Measurements from ENCODE around the gene EFCAB12. TPM values are rescaled to one million over a fixed set of nuclear protein-coding genes. Genes with fewer than 3 reads are reported as not detected.

EFCAB12 gene
- polyA plus RNA-seq, 3 donors = 3.6 to 7.2 (median 3.7) TPM

DNA sequence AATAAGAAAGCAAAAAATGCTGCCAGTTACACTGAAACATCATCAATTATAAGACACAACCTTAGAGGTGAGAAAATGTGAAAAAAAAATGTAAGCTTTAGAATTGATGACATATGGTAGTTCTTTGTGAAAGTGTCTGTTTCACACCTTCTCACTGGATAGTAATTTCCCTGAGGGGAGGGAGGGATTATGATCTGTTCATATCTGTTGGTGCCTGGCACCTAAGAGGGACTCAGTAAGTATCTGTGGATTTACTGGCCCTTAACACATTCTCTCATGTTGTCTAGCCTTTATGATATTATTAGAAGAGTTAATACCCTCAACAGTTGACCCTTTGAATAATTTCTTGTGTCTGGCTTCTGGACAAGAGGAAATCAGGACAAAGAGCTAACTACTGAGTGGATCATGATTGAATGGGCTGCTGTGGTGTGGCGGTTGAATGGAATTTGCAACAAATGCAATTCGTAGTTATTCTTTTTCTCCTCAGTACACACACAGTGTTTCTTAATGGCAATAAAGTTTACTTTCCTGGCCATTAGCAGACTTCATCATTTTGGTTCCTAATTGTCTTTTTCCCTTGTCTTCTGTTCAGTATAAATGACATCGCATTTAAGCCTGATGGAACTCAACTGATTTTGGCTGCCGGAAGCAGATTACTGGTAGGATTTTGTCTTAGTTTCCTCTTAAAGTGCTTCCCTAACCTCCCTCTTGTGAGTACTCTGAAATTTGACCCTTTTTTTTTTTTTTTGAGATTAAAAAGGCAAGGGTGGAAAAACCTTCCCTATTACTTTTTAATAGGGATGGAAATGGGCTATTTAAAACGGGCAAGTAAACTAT is 21.1 kb upstream of the EFCAB12 start:
- no peak for DNase-seq (ENCODE audit: extremely low read depth in 1 of 11, low read depth in 9 of 11, low spot score in 4 of 11)

DNA sequence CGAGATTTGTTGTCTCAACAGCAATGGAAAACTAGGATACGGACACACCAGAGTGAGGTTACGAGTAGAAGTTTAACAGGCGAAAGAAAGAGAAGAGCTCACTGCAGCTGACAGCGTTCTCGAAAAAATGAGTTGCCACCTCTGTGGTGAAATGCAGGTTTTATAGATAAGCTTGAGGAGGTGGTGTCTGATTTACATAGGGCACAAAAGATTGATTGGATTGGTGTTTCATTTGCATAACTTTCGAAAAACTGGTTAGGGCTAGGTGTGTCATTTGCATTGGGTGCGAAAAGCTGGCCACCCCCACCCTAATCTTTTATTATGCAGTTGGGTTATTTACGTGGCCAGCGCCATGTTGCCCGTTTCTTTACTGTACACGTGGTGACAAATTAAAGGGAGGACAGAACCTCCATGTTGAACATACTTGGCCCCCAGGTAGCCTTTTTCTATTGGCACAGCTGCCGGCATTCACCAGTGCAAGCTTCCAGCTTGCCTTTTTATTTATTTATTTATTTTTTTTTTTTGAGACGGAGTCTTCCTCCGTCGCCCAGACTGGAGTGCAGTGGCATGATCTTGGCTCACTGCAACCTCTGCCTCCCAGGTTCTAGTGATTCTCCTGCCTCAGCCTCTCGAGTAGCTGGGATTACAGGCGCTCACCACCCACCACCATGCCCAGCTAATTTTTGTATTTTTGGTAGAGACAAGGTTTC is 19.9 kb upstream of the EFCAB12 start:
- DNase-seq (ENCODE audit: extremely low read depth in 1 of 11, low read depth in 9 of 11, low spot score in 4 of 11) = no peak

DNA sequence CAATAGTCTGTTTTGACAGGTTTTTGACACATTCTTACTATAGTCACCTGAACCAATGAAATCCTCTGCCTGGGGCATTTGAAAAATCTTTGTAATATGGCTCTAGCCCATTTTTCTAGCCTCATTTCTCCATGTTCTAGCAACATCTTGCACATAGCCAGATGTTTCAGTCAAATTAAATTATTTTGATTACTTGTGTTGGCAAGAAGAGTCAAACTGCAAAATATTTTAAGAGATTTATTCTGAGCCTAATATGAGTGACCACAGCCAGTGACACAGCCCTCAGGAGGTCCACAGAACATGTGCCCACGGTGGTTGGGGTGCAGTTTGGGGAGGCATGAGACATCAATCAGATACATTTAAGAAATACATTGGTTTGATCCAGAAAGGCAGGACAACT is 18.5 kb upstream of the EFCAB12 start:
- no peak for DNase-seq (ENCODE audit: extremely low read depth in 1 of 11, low read depth in 9 of 11, low spot score in 4 of 11)

DNA sequence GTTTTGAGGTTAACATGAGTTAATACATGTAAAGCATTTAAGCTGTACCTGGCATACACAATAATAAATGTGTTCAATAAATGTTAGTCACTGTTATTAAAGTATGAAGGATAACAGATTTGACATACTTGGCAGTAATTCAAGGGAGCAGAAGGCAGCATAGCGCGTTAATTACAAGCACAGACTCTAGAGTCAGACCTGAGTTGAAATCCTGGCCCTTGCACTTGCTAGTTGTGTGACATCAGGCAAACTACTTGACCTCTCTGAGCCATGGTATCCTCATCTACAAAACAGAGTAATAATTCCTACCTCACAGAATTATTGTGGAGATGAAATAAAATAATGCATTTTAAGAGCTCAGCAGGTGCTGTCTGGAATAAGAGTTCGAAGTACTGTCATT is 17.0 kb upstream of the EFCAB12 start:
- DNase-seq (ENCODE audit: extremely low read depth in 1 of 11, low read depth in 9 of 11, low spot score in 4 of 11) = no peak

DNA sequence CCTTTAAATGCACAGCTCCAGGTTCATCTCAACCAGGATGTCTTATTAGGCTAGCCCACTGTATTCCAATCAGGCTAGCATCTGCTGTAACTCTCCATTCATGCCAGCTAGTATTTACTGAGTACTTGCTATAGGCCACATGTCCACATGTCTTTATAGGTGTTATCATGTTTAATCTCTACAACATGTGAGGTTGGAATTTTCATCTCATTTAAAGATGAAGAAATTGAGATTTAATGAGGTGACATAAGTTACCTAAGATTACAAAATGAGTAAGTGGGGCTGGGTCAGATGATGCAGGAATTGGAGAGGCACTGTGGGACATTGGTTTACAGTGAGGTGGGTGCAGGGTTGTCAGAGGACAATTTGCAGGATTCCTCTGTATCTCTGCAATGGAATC is 14.5 kb upstream of the EFCAB12 start:
- DNase-seq (ENCODE audit: extremely low read depth in 1 of 11, low read depth in 9 of 11, low spot score in 4 of 11) = no peak

DNA sequence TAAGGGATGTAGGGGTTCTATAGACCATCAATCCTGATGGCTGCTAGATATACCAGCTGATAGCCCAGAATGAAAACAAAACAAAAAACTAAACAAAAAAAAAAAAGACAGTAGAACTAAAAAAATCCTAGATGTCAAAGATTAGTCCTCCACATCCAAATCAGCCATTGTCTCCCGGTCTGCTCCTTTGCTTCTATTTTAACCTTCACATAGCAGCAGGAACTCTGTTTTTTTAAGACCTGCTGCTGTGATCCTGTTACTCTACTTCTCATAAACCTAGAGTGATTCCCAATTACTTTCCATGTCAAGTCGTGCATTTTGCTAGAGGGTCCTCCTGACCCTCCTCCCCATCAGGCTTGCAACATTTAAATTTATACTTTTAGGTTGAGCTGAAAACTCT is 14.1 kb upstream of the EFCAB12 start:
- no peak for DNase-seq (ENCODE audit: extremely low read depth in 1 of 11, low read depth in 9 of 11, low spot score in 4 of 11)

DNA sequence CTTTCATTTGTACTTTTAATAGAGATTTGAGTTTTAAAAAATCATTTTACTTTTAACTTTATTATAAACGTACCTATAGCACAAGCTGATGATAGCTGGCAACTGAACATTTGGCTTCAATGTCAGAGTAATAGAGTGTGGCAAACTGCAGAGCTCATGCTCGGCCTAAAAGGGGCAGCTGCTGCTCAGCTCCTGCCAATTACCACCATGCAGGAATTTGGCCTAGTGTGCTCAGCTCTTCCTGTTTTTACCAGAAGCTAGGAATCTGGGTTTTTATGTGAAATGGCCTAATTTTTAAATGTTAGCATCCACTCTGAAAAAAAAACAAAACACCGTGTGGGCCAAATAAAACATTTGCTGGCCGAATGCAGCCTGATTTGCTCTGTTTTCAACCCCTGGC is 13.3 kb upstream of the EFCAB12 start:
- DNase-seq (ENCODE audit: extremely low read depth in 1 of 11, low read depth in 9 of 11, low spot score in 4 of 11) = no peak

DNA sequence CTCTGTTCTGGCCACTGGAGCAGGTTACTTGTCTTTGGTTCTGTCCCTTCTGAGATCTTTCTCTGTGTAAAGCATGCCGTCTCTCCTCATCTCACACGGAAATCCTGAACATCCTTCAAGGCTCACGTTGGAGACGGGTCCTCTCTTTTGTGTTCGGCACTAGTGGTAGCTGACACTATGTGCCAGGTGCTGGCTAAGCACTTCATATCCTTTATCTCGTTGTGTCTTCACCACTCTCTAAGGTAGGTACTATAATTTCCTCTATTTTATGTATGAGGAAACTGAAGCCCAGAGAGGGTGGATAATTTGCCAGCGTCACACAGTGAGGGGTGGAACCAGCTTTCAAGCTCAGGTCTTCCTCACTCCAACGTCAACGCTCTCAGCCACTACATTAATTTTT is 12.8 kb upstream of the EFCAB12 start:
- no peak for DNase-seq (ENCODE audit: extremely low read depth in 1 of 11, low read depth in 9 of 11, low spot score in 4 of 11)

DNA sequence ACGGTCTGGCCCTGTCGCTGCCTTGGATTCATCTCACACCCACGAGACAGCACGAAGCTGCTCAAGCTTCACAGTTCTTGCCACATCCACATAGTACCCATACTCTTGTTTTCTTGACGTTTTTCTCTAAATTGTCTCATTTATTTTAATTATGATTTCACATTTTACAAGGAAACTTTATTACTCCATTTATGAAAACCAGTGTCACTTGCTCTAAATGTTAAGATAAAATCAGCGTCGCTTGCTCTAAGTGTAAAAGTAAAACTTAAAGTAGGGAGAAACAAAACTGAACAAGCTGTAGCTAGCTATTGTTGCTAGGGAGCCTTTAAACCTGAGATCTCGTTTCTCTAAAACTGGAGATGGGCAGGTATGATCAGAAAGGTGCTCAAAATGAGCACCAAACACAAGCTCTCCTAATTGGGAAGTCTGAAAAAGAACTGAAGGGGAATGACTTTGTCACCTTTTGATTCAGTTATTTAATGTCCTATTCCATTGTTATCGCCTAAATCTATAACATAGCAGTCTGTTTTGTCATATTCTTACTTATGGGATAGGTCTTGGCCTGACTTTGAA is 12.3 kb upstream of the EFCAB12 start:
- DNase-seq (ENCODE audit: extremely low read depth in 1 of 11, low read depth in 9 of 11, low spot score in 4 of 11) = no peak

DNA sequence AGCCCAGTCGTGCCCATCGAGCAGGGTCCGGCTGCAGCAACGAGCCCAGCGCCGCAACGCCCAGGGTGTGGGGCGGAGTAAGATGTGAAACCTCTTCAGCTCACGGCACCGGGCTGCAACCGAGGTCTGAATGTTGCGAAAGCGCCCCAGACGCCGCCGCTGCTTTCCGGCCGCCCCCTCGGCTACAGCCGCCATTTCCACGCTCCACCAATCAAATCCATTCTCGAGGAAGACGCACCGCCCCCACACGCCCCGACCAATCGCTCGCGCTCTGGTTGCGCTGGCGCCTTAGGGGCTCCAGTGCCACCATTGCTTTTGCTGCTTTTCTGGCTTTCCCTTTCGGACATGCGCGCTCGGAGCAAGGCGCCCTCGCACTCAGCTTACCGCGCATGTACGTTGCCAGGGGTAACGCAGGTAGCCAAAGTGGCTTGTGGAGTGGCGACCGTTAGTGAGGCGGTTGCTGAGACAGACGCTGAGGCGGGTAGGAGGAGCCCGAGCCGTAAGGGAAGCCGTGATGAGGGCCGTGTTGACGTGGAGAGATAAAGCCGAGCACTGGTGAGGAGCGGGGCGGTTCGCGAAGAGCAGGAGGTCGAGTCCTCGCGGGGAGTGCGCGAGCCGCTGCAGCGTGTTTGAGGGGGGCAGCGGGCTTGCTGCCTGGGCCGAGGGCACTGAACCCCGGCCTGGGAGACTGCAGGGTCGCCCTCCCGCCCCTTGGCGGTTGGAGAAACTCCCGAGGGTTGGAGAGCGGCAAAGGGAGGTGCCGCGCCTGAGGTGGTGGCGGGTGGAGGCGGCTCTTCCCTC is 11.6 kb upstream of the EFCAB12 start, which contains the start of the genes IFT122 and MBD4:
Gene IFT122, plus strand, starts transcription at position 408 of the 801 bp plus-strand sequence. Its CDS starts 107 bp downstream, at position 515.
Gene MBD4, minus strand, starts transcription at position 132 of the 801 bp plus-strand sequence. Its CDS starts 115 bp downstream, at position 17.
- peak; percentile 91 to 97 (median 95) for DNase-seq (ENCODE audit: extremely low read depth in 1 of 11, low read depth in 9 of 11, low spot score in 4 of 11)

DNA sequence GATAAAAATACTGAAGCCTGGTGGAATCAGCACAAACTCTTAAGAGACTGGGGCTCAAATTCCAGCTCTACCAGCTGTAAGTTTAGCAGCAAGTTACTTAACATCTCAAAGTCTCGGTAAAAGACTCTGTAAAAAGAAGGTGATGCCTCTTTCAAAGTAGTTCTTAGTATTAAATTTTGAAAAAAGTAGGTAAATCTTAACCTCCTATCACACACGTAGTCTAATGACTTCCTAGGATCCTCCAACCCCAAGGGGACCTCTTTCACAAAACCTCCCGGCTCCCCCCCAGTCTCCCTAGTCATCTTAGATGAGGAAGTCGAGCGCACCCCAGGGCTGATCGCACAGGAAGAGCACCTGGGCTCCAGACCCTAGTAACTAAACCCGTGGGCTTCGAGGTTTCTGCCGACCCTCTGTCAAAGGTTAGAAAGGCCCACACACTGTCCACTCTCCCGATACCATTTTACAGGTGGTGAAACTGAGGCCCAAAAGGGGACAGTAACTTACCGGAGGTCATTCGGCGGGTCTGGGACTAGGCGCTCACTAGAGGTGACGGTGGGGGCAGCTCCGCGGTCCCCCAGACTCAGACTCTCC is 10.9 kb upstream of the EFCAB12 start:
- no peak for DNase-seq (ENCODE audit: extremely low read depth in 1 of 11, low read depth in 9 of 11, low spot score in 4 of 11)

DNA sequence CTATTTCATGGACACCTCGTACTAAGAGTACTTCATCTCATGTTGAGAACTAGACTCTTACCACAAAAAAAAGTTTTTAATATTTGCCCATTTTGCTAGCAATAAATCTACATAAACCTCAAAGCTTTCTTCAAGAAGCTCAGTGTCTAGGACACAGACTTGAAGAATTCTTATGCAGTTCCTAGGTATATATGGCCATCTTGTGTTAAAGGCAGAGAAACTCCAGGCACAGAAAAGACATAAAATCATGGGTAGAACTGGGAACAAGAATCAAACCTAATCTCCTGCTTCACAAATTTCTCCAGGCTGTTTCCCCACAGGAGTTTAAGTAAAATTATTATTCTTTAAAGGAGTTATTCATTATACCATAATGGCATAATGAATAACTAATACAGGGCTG is 6.9 kb upstream of the EFCAB12 start:
- no peak for DNase-seq (ENCODE audit: extremely low read depth in 1 of 11, low read depth in 9 of 11, low spot score in 4 of 11)

DNA sequence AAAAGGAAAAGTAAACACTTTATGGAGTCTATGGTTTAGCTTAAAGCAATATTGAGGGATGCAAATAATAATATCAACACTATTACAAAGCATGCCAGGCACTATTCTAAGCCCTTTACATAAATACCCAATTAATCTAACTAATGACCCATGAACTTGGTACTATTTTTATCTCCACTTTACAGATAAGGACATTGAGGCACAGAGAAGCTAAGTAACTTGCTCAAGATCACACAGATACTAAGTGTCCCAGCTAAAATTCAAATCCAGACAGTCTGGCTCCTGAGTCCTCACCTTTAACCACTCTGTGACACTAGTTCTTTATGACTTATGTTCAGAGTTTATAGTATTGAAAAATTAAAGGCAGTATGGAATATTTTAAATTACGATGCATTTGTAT is 5.7 kb upstream of the EFCAB12 start:
- DNase-seq (ENCODE audit: extremely low read depth in 1 of 11, low read depth in 9 of 11, low spot score in 4 of 11) = no peak

DNA sequence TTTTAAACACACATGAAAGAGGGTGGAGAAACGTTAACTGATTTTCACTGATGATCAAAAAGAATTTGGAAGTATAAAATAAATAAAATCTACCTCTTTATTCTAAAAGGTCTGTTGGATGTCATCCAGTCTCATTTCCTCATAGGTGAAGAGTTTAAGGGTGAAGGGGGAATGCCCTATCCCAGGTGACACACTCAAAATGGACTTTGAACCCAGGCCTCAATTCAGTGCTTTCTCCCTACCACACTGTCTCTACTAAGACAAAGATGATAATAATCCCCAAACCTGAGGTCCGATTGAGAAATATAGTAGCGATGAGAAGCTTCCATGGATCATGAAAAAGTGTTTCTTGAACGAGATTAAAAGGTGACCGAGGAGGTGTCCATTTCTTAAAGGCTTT is 5.1 kb upstream of the EFCAB12 start:
- DNase-seq (ENCODE audit: extremely low read depth in 1 of 11, low read depth in 9 of 11, low spot score in 4 of 11) = no peak

DNA sequence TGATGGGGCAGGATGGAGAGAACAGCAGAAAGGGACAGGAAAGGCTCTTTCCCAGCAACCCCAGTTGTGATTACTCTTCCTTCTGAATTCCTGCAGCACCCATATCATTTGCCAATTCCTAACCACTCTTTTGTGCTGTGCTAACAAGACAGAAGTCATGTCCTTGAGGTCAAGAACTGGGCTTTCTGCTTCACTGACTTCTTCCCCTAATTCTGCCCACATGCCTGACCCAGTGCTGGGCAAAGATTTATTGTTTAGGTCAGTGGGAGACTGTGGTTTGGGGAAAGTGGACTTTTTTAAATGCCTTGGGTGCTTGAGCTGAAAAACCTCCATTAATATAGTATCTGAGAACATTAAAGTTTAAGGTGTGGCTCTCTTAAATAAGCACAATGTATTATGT is 4.2 kb upstream of the EFCAB12 start:
- no peak for DNase-seq (ENCODE audit: extremely low read depth in 1 of 11, low read depth in 9 of 11, low spot score in 4 of 11)

DNA sequence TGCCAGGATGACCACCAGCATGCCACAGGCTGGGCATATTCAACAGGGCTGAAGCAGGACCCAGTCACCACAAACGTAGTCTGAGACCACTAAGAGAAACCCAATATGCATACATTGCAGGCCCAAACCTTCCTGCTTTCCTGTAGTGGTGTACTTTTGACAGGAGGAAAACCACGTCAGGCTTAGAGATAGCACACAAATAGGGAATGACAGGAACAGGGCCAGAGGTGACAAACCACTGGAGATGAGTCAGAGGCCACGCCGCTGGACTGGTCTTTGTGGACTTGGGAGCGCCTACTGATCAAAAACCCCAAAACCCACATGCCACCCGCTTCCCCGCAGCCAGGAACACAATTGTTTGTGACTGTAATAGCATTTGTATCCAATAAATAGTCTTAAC is 3.6 kb upstream of the EFCAB12 start:
- DNase-seq (ENCODE audit: extremely low read depth in 1 of 11, low read depth in 9 of 11, low spot score in 4 of 11) = no peak

DNA sequence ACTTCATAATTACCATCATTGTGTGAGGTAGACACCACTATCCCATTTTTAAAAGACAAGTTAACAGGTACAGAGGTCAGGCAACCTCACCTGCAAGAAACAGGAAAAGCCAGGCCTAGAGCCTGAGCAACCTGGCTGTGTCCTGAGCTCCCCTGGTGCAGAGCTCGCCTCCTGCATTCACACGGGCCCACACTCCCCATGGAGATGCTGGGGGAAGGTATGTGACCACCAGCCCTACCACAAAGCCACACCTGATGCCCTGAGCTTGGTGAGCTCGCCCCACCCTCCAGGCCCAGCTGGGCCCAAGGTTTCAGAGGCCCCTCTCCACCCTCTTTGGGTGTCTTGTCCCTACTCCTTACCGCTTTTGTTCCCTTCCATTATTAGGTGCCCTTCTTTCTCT is 1.2 kb upstream of the EFCAB12 start:
- DNase-seq (ENCODE audit: extremely low read depth in 1 of 11, low read depth in 9 of 11, low spot score in 4 of 11) = no peak

DNA sequence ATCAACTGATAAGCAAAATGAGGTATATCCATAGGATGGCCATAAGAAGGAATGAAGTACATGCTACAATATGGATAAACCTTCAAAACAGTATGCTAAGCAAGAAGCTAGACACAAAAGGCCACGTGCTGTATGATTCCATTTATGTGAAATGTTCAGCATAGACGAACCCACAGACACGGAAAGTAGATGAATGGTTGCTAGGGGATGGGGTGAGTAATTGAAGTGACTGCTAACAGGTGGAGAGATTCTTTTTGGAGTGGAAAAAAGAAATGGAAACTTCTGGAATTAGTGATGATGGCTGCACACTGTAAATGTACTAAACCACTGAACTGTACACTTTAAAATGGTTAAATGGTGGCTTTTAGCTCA is 630 bp upstream of the EFCAB12 start:
- DNase-seq (ENCODE audit: extremely low read depth in 1 of 11, low read depth in 9 of 11, low spot score in 4 of 11) = no peak

DNA sequence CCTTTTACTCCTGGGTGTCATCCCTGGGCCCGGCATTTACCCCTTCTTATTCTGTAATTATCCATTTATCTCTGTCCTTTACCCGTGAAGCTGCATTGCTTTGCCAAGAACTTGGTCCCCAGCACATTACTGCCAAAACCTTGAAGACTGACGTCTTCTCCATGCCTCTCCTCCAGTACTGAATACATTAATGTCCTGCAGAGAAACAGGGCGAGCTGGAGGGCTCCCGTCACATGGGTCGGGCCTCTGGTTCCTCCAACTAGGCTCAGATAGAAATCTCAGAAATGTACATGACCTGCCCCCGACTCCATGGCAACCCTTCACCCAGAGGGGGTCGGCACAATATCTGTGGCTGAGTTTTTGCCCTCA is 445 bp downstream of the EFCAB12 start:
- DNase-seq (ENCODE audit: extremely low read depth in 1 of 11, low read depth in 9 of 11, low spot score in 4 of 11) = no peak

All from renal cortex interstitium (tissue), 11 donors.